Ovary (tissue), 9 donors: ENCODE data around the gene RTP5. TPM values are rescaled to one million over a fixed set of nuclear protein-coding genes. Genes with fewer than 3 reads are reported as not detected.

ENCODE experiments used
- DNase-seq, 5 donors: peaks; one replicate each; pipeline ENCODE4 v3.0.0-alpha.2; 2019 to 2020
- H3K27ac ChIP-seq, 2 donors: fragments of 200-600 bp; one replicate each; pipeline versions ENCODE4 v1.5.1 to v1.8.0; 2019 to 2022
- H3K27me3 ChIP-seq: fragments of 200-600 bp; one replicate; pipeline ENCODE4 v1.8.0; 2022
- H3K36me3 ChIP-seq: fragments of 200-600 bp; sonication (generic); one replicate; pipeline ENCODE4 v1.5.1; 2019
- H3K4me1 ChIP-seq: one replicate; pipeline ENCODE4 v1.8.1; 2013; ENCODE audit warnings: mild to moderate bottlenecking, moderate library complexity; ENCODE audit not compliant: insufficient read depth
- H3K4me3 ChIP-seq: fragments of 200-600 bp; sonication (generic); one replicate; pipeline ENCODE4 v1.5.1; 2017
- H3K9me3 ChIP-seq, 2 donors: fragments of 200-600 bp in 1 of 2; sonication (generic) in 1 of 2; one replicate each; pipeline versions ENCODE4 v1.5.1 to v1.8.1; 2013 to 2019; ENCODE audit warnings: mild to moderate bottlenecking in 1 of 2, moderate library complexity in 1 of 2
- EP300 ChIP-seq: sonication (generic); formaldehyde crosslinking; IDR thresholded peaks from one replicate; pipeline ENCODE4 v1.6.1; 2017; ENCODE audit warnings: antibody characterized with exemption
- POLR2A ChIP-seq: fragments of 450-650 bp; IDR thresholded peaks from one replicate; pipeline ENCODE4 v1.6.1; 2017; ENCODE audit warnings: antibody characterized with exemption, mild to moderate bottlenecking, moderate library complexity
- WGBS, 3 donors: extraction: QIAGEN DNeasy Blood & Tissue Kit in 1 of 3; methylation state at CpG; one replicate each; pipeline versions ENCODE4 v1.1.5 to v1.1.7; 2013 to 2017; 5-methylcytosine and 5-hydroxymethylcytosine counted together
- intact Hi-C, 4 donors: fragments of 100-400 bp; cut with DNase I; formaldehyde crosslinking; loops; one replicate each; pipeline versions ENCODE4 v1.11.0 to v1.15.1; 2022 to 2023
- polyA plus RNA-seq, 2 donors: library from polyadenylated mRNA; stranded (reverse); fragments of 200-250 nt in 1 of 2; fragments of 350-450 nt in 1 of 2; fragmentation: Illumina TruSeq in 1 of 2; extraction: RNeasy Lipid Tissue Mini Kit (QIAGEN cat#74804) in 1 of 2; gene quantifications; one replicate each; pipeline ENCODE4 v1.2.3, GENCODE V29; 2013 to 2014
- total RNA-seq, 7 donors: library from RNA; depleted of rRNA in 2 of 7; stranded (reverse); fragments of >200 nt in 2 of 7; fragmentation: NEBNext Ultra II Directional in 3 of 7; extraction: Animal tissue kit (Norgen Biotek cat#: 25700) in 3 of 7; gene quantifications; one replicate each; pipeline versions ENCODE4 v1.1.0 to v1.2.4, GENCODE V29; 2016 to 2023
- TF ChIP-seq, protein P1 (sequence below), 3 donors: fragments of 450-650 bp in 2 of 3; fragments of 200-600 bp in 1 of 3; IDR thresholded peaks; one replicate each; pipeline versions ENCODE4 v1.5.1 to v1.8.0; 2016 to 2022; ENCODE audit warnings: antibody characterized with exemption in 3 of 3, mild to moderate bottlenecking in 1 of 3
- donor health status: DM: no; HTN: no; CAD: no; lungs with moderate emphysema.
- donor health status: DM: no; HTN: no; CAD: no.
- donor health status: Bipolar disorder and iron deficiency.
- donor health status: DM: yes; HTN: yes; CAD: no.
- donor health status: DM: no; HTN: no; CAD: no.
- donor health status: DM: yes; HTN: yes; CAD: no.

The RTP5 gene
- total and polyA plus RNA-seq, 9 donors = 0.10 TPM; not detected in 8

DNA sequence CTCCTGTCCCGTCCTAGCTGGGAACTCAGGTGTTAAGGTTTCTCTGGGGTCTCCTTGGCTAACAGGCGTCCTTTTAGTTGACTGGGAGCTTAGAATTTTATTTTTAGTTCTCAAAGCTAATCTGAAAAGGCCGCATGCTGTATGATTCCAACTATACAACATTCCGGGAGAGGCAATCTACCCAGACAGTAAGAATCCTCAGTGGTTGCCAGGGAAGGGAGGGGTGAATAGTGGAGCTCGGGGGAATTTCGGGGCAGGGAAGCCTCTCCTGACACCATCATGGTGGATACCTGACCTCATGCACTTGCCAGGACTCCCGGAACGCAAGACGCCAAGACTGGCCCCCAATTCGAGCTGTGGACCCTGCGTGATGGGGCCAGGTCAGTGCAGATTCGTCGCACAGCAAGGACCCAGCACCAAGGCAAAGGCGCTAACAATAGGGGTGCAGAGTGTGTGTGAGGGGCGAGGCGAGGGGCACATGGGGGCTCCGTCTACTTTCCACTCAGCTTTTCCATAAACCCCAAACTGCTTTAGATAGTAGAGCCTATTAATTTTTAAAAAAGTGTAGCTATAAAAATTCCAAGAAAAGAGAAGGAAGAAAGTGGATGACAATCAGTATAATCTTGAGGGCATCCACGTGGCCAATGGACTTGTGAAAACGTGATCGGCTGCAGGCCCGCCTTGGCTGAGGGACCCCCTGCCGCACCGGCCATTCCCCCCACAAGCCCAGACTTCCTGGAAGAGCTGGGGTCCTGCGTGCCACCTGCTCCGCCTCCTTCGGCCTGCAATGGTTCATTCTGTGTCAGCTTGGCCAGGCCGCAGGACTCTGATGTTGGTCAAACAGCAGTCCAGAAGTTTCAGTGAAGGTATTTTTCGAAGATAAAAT, 28.1 kb upstream of the RTP5 start:
- Histone ChIP-seq H3K27me3 (no peaks in the 10 kb centered on the region), H3K36me3 (no peaks in the 10 kb centered on the region), H3K9me3 (no peaks in the 10 kb centered on the region), H3K27ac (no peak overlapping the region), H3K4me3 (no peak overlapping the region), H3K4me1 (peaks cover 2% of the 10 kb centered on the region)
- TF ChIP-seq EP300 (no peak), POLR2A (no peak)
- TF ChIP-seq, protein P1, sequence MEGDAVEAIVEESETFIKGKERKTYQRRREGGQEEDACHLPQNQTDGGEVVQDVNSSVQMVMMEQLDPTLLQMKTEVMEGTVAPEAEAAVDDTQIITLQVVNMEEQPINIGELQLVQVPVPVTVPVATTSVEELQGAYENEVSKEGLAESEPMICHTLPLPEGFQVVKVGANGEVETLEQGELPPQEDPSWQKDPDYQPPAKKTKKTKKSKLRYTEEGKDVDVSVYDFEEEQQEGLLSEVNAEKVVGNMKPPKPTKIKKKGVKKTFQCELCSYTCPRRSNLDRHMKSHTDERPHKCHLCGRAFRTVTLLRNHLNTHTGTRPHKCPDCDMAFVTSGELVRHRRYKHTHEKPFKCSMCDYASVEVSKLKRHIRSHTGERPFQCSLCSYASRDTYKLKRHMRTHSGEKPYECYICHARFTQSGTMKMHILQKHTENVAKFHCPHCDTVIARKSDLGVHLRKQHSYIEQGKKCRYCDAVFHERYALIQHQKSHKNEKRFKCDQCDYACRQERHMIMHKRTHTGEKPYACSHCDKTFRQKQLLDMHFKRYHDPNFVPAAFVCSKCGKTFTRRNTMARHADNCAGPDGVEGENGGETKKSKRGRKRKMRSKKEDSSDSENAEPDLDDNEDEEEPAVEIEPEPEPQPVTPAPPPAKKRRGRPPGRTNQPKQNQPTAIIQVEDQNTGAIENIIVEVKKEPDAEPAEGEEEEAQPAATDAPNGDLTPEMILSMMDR (IDR thresholded peaks at IDR 0.05) = no peak
- intact Hi-C loops = no loop called here
- 72 to 78% (median 76%) methylated on average over 28 of the region's 28 CpGs for WGBS, 3 donors
- no peak for DNase-seq

GRCh38 chr2:241842067-241842415, 27.5 kb upstream of the RTP5 start:
- Histone ChIP-seq H3K27me3 (no peaks in the 10 kb centered on the region), H3K9me3 (no peaks in the 10 kb centered on the region), H3K4me1 (peaks cover 2% of the 10 kb centered on the region), H3K4me3 (no peak overlapping the region), H3K27ac (no peak overlapping the region), H3K36me3 (no peaks in the 10 kb centered on the region)
- DNase-seq = no peak
- intact Hi-C loops = no loop called here
- no peak for TF ChIP-seq EP300
- TF ChIP-seq, protein P1 (IDR thresholded peaks at IDR 0.05) = no peak
- 72 to 83% (median 78%) methylated on average over 11 of the region's 11 CpGs for WGBS, 3 donors

DNA sequence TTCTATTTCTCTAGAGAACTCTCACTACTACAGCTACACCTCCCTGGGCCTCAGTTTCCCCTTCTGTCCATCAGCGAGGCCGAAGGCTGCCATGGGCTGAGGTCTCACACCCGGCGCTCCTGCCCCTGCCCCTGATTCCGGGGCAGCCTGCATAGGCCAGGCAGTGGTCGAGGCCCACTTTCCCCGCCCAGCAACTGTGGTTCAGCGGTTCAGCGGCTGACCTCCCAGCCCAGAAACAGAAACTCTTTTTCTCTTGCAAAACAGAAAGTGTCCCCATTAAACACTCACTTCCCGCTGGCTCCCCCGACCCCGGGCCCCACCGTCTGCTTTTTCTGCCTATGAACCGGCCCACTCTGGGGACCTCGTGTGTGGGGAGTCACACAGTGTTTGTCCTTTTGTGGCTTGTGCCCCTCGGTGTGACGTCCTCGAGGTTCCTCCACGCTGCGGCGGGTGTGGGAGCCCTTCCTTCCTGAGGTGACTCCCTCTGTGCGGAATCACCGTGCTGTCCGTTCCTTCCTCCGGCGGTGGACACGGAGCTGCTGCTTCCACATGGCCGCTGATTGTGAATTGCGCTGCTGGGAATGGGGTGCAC, 26.8 kb upstream of the RTP5 start:
- 77 to 85% (median 84%) methylated on average over 29 of the region's 29 CpGs for WGBS, 3 donors
- DNase-seq = peak in 2 of 5 donors; percentile 32 to 62

DNA sequence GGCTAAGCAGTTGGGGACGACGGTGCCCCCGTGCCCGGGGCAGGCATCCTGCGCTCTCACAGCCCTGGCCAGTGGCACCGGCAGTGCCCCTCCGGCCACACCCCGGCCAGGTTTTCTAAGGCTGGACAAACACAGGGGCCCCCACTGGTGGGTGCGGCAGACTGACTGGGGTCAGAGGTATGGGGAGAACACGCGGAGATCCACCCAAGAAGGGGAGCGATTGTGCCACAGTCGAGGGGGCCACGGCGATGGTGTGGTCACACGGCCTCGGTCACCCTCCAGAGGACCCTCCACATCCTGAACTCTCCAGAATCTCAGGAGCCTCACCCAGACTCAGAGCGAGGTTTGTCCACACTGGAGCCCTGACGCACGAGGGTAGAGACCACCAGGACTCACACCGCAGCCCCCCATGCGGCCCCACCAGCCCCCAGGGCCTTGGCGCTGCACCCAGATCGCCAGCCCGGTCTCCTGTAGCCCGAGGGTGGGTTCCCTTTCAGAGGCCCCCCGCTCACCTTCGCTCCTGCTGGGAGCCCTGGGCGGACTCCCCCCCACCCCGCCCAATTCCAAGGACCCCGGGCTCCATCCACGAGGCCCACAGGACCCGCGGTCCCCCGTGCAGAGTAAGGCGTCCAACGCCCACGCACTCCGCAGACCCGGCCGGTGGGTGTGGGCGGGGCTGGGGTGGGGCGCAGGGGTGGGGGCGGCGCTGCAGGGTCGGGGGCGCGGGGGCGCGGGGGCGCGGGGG, 26.0 kb upstream of the RTP5 start:
- WGBS, 3 donors = 46 to 80% (median 80%) methylated on average over 23 to 52 of the region's 52 CpGs
- no peaks in the 10 kb centered on the region for H3K36me3 ChIP-seq
- intact Hi-C loops = no loop called here
- H3K4me1 ChIP-seq = peaks cover 2% of the 10 kb centered on the region
- peak in 1 of 5 donors; percentile 35 for DNase-seq
- no peaks in the 10 kb centered on the region for H3K9me3 ChIP-seq
- peak overlapping the region; percentile 33 for H3K4me3 ChIP-seq
- TF ChIP-seq EP300 (no peak), POLR2A (no peak)
- TF ChIP-seq, protein P1 (IDR thresholded peaks at IDR 0.05) = no peak
- peak overlapping the region in 1 of 2 donors; percentile 57 for H3K27ac ChIP-seq
- H3K27me3 ChIP-seq = no peaks in the 10 kb centered on the region

More for the DNA sequence above, 26.8 kb upstream of the RTP5 start:
- TF ChIP-seq POLR2A = no peak
- TF ChIP-seq, protein P1 (IDR thresholded peaks at IDR 0.05) = no peak
- no peak for TF ChIP-seq EP300
- Histone ChIP-seq H3K9me3 (no peaks in the 10 kb centered on the region), H3K27me3 (no peaks in the 10 kb centered on the region), H3K4me1 (peaks cover 2% of the 10 kb centered on the region), H3K27ac (peak overlapping the region in 1 of 2 donors; percentile 20), H3K4me3 (no peak overlapping the region), H3K36me3 (no peaks in the 10 kb centered on the region)
- intact Hi-C loops = no loop called here
